PC-3 (cell line): ENCODE results near the gene GGNBP2.

Experiments
- CTCF ChIP-seq: fragments of 300-600 bp; sonication (generic); conservative IDR thresholded peaks from 2 replicates; pipeline ENCODE4 v1.5.1; 2017; ENCODE audit warnings: antibody characterized with exemption, low read depth, mild to moderate bottlenecking, low read length
- EZH2 ChIP-seq: fragments of 300-600 bp; sonication (generic); IDR thresholded peaks from one replicate; pipeline ENCODE4 v1.6.1; 2017; ENCODE audit warnings: antibody characterized with exemption, mild to moderate bottlenecking, low read length; ENCODE audit not compliant: unreplicated experiment
- EZH2phosphoT487 ChIP-seq: fragments of 300-600 bp; sonication (generic); IDR thresholded peaks from 2 replicates; pipeline ENCODE4 v1.6.1; 2018; ENCODE audit warnings: mild to moderate bottlenecking, antibody characterized with exemption, low read length, borderline replicate concordance

DNA sequence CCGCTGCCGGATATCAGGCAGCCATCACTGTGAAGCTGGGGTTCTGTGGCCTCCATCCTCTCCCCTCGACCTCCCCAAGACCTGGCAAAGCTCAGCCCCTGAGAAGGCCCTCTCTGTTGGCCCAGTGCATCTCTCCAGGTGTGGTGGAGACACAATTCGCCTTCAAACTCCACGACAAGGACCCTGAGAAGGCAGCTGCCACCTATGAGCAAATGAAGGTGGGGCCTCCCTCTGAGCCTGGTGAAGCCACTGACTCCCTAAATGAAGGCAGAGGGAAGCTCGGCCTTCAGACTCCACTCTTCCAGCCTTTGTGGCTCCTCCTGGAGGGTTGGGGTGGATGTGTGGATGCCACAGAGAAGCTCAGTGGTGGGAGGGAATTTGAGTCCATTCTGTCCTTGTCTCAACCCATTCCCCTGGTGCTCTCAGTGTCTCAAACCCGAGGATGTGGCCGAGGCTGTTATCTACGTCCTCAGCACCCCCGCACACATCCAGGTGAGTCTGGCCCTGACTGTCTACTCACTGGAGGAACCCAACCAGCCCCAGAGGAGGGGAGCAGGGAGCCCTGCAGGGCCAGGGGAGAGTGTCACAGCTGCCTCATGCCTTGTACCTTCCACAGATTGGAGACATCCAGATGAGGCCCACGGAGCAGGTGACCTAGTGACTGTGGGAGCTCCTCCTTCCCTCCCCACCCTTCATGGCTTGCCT, 55.0 kb downstream of the GGNBP2 start:
- TF ChIP-seq EZH2 (no peak), CTCF (no peak), EZH2phosphoT487 (no peak)
